Activated CD4-positive, alpha-beta T cell treated with anti-CD3 and anti-CD28 coated beads for 24 hours (primary cell): ENCODE data around the gene JARID2.
"Not testable (repeated sequence)": the region's sequence is repeated elsewhere in the genome, so short reads cannot be mapped to it uniquely, and the experiment has no call there.

Experiments used
- DNase-seq, 2 donors: peaks; one replicate each; pipeline ENCODE4 v3.0.0-alpha.2; 2020; ENCODE audit warnings: low read depth in 2 of 2

The JARID2 gene

GRCh38 chr6:15308435-15309213, 62.8 kb downstream of the JARID2 start:
- DNase-seq: no peak

- DNase-seq: no peak
Measured at GRCh38 chr6:15309611-15310283, 63.9 kb downstream of the JARID2 start.

GRCh38 chr6:15310680-15311079, 64.8 kb downstream of the JARID2 start:
- DNase-seq: no peak

GRCh38 chr6:15312500-15312899, 66.6 kb downstream of the JARID2 start:
- DNase-seq: no peak

GRCh38 chr6:15313367-15313766, 67.5 kb downstream of the JARID2 start:
- DNase-seq: no peak

GRCh38 chr6:15316754-15317153, 70.9 kb downstream of the JARID2 start:
- DNase-seq: no peak

GRCh38 chr6:15317251-15317650, 71.4 kb downstream of the JARID2 start:
- DNase-seq: no peak

GRCh38 chr6:15317934-15318902, 72.3 kb downstream of the JARID2 start:
- no peak for DNase-seq

GRCh38 chr6:15319677-15320076, 73.8 kb downstream of the JARID2 start:
- no peak for DNase-seq

GRCh38 chr6:15320693-15321092, 74.8 kb downstream of the JARID2 start:
- DNase-seq: no peak

- no peak for DNase-seq
Measured at GRCh38 chr6:15322184-15322583, 76.3 kb downstream of the JARID2 start.

GRCh38 chr6:15322781-15323536, 77.1 kb downstream of the JARID2 start:
- DNase-seq: no peak

- DNase-seq: not testable (repeated sequence)
Measured at GRCh38 chr6:15323611-15324010, 77.7 kb downstream of the JARID2 start.

- no peak for DNase-seq
Measured at GRCh38 chr6:15324427-15324985, 78.6 kb downstream of the JARID2 start.

- no peak for DNase-seq
Measured at GRCh38 chr6:15325540-15325955, 79.7 kb downstream of the JARID2 start.

- no peak for DNase-seq
Measured at GRCh38 chr6:15326067-15326614, 80.3 kb downstream of the JARID2 start.

- peak; percentile 11 to 21 for DNase-seq
Measured at GRCh38 chr6:15327271-15327670, 81.4 kb downstream of the JARID2 start.

GRCh38 chr6:15329197-15329671, 83.4 kb downstream of the JARID2 start:
- DNase-seq: no peak

- DNase-seq: no peak
Measured at GRCh38 chr6:15330174-15330944, 84.5 kb downstream of the JARID2 start.

- DNase-seq: no peak
Measured at GRCh38 chr6:15331143-15331542, 85.3 kb downstream of the JARID2 start.
